GM18909 (cell line): ENCODE results near the gene DYNC2I2.
"Not testable (repeated sequence)": the region's sequence is repeated elsewhere in the genome, so short reads cannot be mapped to it uniquely, and the experiment has no call there.

Source experiments
- ATAC-seq: cut with Tn5 transposase; IDR thresholded peaks from one replicate; pipeline ENCODE4 v1.9.1; 2021; ENCODE audit warnings: mild to moderate bottlenecking; ENCODE audit not compliant: unreplicated experiment, poor library complexity

The DYNC2I2 gene

DNA sequence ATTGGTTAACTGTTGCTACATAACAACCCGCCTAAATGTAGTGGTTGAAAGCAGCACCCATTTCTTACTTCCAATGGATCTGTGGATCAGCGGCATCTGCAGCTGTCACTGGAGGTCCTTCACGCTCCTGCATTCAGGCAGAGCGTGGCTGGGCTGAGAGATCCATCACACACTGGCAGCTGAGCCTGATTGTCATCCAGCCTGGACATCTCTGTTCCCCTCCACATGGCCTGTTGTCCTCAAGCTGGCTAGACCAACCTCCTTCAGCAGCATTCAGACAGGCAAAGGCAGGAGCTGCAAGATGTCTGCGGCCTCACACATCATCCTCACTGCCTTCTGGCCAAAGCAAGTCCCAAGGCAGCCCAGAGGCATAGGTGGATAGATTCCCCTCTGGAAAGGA is 36.9 kb downstream of the DYNC2I2 start:
- ATAC-seq, result no peak

- ATAC-seq, result no peak
Observed at GRCh38 chr9:128619127-128619526, 37.5 kb downstream of the DYNC2I2 start.

GRCh38 chr9:128617943-128618342 is 38.7 kb downstream of the DYNC2I2 start:
- ATAC-seq, result no peak

GRCh38 chr9:128615571-128615970 is 41.1 kb downstream of the DYNC2I2 start:
- ATAC-seq, result no peak

DNA sequence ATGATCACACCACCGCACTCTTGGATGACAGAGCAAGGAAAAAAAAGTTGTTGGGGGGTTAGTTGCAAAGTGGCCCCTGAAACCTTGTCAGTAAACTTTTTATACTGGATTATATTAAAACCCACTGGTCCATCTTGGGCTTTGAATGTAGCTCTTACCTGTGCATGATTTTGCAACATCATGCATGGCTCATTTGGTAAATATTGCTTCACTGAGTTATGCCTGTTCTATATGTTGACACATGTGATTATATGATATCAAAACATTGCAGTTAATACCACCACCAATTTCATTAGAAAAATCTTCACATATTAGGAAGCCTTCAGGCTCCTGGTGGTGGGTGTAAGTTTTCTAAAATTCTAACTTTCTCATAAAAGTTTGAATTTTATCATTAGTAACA is 41.9 kb downstream of the DYNC2I2 start:
- ATAC-seq, result no peak

GRCh38 chr9:128611600-128612394 is 44.9 kb downstream of the DYNC2I2 start:
- ATAC-seq, result no peak

- no peak for ATAC-seq
Observed at GRCh38 chr9:128610897-128611296, 45.8 kb downstream of the DYNC2I2 start.

DNA sequence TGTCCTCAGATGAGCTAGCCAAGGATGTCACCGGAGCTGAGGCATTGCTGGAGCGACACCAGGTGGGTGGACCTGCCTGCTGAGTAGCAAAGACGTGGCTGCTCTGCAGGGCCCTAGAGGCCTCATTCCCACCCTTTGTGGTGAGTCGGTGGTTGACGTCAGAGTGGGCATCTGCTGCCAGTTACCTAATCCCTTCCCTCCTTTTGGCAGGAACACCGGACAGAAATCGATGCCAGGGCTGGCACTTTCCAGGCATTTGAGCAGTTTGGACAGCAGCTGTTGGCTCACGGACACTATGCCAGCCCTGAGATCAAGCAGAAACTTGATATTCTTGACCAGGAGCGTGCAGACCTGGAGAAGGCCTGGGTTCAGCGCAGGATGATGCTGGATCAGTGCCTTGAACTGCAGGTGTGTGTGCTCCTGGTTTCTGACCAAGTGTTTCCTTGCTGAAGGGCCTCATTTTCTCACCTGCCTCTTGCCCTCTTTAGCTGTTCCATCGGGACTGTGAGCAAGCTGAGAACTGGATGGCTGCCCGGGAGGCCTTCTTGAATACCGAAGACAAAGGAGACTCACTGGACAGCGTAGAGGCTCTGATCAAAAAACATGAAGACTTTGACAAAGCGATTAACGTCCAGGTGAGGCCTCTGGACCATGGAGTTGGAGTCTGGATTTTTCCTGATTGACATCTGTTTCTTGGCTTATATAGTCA is 48.9 kb downstream of the DYNC2I2 start:
- no peak for ATAC-seq

- no peak for ATAC-seq
Observed at GRCh38 chr9:128603697-128604096, 53.0 kb downstream of the DYNC2I2 start.

- ATAC-seq, result no peak
Observed at GRCh38 chr9:128600099-128600498, 56.5 kb downstream of the DYNC2I2 start.

- ATAC-seq, result no peak
Observed at GRCh38 chr9:128595471-128595870, 61.2 kb downstream of the DYNC2I2 start.

GRCh38 chr9:128593856-128594255 is 62.8 kb downstream of the DYNC2I2 start:
- ATAC-seq, result no peak

GRCh38 chr9:128593039-128593438 is 63.6 kb downstream of the DYNC2I2 start:
- ATAC-seq, result no peak

GRCh38 chr9:128588581-128589233 is 67.9 kb downstream of the DYNC2I2 start:
- no peak for ATAC-seq

- ATAC-seq, result no peak
Observed at GRCh38 chr9:128587453-128587852, 69.2 kb downstream of the DYNC2I2 start.

GRCh38 chr9:128586934-128587333 is 69.7 kb downstream of the DYNC2I2 start:
- ATAC-seq, result not testable (repeated sequence)

GRCh38 chr9:128585155-128585554 is 71.5 kb downstream of the DYNC2I2 start:
- not testable (repeated sequence) for ATAC-seq
